ENCODE measurements around the gene ABTB2.

The ABTB2 gene

GRCh38 chr11:34143048-34143447, 214.8 kb downstream of the ABTB2 start:
- DNase-seq = no peak

DNA sequence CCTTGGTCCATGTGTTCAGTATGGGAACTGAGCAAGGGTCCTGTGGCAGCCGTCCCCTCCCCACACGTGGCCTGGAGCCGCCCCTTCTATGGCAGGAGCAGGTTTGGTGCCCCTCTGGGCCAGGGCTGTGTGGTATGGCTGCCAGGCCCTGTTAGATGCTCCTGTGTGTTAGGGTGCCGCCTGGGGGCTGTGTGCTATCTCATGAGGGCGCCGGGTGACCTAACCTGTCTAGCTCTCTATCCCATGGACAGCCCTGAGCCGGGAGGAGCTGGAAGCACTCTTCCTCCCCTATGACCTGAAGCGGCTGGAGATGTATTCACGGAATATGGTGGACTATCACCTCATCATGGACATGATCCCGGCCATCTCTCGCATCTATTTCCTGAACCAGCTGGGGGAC, 217.7 kb downstream of the ABTB2 start:
- DNase-seq = no peak

DNA sequence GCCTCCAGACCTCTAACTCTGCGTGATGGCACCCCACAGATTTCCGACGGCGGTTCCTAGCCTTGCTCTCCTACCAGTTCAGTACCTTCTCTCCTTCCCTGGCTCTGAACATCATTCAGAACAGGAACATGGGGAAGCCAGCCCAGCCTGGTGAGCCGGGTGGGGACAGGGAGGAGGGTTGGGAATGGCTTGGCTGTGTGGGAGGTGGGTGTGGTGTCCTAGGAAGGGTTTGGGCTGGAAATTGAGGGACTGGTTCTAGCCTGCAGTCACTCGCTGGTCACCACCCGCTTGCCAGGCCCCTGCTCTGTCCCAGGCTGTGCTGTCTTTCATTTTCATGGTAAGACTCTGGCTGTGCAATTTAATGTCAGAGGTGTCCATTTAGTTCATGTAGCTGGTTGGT, 218.5 kb downstream of the ABTB2 start:
- no peak for DNase-seq

- no peak for DNase-seq
Measured at GRCh38 chr11:34136420-34136819, 221.4 kb downstream of the ABTB2 start.

DNA sequence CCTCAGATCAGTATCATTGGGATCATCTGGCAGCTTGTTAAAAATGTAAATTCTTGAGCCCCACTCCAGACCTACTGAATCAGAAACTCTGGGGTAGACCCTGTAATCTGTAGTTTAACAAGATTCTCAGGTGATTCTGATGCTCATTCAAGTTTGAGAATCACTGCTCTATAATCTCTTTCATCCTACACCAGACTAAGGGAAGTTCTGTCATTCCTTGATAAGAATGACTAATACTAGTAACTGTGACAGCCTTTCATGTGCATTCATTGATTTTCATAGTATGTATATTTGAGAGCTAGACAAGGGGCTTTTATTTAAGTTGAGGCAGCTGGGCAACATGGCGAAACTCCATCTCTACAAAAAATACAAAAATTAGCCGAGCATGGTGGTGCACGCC, 222.4 kb downstream of the ABTB2 start:
- no peak for DNase-seq

DNA sequence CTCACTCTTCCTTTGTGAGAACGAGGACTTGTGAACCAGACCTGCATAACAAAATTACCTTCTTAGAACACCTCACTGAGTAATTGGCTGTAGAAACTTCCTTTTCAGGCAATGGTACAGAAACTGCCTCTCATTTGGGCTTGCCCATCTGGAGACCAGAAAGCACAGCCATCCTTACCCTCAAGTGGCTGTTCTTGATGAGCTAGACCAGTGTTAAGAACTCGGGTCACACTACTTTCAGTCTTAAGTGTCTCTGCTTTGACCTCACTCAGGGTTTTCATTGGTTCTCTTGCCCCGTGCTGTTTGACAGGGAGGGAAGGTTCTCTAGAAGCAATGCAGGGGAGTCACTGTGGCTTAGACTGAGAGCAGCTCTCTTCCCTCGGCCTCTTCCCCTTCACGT, 223.0 kb downstream of the ABTB2 start:
- DNase-seq = no peak

DNA sequence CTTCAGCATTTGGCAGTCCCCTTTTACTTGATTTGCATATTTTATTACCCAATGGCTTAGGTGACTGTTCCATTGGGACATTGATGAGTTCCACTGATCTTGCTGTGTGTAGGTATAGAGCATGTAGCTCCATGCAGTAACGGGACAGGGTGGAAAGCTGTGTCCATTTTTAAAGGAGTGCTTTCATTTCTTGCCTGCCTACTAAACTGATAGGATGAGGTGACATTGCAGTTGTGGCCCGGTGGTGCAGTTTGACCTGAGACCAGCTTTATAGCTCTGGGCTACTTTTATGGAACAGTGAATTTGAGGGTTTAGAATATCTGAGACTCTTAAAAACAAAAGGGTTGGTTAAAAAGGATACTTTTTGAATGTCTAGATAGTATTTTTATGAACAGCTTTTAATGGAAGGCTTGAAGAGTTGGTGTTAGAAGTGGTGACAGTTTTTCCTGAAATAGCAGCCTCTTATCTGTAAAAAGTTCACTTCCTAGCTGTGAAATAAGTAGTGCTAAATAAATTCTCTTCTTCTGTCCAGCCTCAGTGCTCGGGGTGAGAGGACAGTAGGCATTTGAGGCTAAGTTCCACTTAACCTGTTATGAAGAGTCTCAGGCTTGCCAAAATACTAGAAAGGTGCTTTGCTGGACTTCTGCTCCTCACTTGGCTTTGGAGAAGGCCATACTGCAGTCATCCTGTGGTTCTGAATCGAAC, 225.4 kb downstream of the ABTB2 start:
- no peak for DNase-seq

DNA sequence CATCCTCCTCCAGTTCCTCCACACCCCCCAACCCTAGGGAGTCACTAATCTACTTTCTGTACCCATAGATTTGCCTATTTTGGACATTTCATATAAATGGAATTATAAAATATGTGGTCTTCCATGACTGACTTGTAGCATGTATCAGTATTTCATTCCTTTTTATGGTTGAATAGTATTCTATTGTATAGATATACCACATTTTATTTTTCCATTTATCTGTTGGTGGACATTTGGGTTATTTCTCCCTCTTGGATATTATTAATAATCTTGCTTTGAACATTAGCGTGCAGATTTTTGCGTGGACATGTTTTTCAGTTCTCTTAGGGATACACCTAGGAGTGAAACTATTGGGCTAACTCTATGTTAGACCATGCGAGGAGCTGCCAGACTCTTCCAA, 229.0 kb downstream of the ABTB2 start:
- DNase-seq = no peak

DNA sequence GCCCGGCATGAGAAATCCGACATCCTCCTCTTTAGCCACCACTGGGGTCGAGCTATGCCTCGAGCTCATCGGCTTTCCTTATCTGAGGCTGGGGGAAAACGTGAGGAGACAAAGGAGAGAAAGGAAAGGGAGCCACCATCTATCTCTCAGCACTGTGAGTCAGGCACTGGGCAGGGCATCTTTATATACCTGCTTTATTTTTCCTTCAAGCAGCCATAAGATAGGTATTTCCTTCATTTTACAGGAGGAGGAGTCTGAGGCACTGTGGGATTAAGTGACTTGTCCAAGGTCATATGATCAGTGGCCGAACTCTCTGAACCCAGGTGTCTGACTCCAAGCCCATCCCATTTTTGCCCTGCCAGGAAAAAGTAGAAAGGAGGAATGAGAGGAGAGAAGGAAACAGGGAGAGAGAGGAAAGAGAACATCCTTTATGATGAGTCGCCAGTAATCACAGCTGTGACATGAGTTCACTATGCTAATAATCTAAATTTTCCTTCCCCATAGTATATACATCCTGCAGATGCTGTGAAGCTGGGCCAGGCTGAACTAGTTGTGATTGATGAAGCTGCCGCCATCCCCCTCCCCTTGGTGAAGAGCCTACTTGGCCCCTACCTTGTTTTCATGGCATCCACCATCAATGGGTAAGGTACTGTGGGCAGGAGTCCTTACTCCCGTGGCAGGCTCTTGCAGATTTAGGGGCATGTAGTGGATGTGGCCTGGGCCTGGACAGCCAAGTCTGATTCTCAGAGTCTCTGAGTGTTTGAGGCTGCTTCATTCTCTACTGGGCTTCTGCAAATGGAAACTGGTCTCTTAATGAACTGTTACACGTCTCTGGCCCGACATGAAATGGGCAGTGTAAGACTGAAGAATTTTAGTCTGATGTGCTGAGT, 230.6 kb downstream of the ABTB2 start:
- no peak for DNase-seq

DNA sequence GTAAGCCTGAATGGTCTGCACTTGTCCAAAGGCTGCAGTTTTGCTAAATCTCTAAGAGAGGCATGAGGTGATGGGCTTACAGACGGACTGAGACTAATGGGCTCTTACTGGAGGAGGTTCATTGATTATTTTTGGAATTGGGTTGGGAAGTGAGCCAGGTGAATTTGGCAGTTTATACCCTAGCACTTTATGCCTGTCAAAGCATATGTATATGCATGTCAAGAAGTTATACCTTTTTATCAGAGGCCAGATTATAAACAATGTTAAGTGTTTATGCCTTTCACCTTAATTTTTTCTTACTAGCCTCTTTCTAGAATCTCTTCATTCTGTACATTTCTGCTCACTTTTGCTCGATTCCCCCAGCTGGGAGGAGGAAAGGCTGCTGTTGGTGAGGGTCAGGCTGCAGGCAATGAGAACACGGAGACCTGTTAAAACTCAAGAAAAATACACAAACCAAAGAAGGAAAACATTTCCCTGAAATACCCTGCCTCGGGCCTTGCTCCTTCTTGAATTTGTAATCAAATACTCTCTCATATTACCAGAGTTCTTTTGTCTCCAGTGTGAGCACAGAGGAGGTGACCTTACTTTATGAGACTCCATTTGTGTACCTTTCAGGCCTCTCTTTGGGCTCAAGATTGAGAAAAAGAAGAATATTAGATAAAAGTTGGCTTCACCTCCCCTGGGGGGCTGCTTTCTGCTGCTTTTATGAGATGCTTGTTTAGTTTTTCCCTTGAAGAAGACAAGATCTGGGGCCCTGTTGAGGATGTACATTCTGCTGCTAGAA, 232.7 kb downstream of the ABTB2 start:
- DNase-seq = no peak

DNA sequence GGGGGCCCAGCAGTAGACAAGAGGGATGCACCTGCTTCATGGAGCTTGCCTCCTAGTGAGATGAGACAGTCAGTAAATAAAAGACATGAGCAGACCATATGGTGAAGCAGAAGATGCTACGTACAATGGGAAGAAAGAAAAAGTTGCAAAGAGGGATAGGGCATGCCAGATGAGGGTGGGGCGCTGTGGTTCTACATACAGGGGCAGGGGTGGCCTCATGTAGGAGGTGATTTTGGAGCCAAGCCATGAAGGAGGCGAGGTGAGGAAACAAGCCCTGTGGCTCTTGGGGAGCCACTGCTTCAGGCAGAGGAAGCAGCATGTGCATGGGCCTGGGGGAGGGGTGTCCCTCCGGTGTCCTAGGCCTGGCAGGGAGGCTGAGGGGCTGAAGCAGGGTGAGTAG, 237.2 kb downstream of the ABTB2 start:
- DNase-seq = no peak

- DNase-seq = no peak
Measured at GRCh38 chr11:34114471-34114870, 243.3 kb downstream of the ABTB2 start.

DNA sequence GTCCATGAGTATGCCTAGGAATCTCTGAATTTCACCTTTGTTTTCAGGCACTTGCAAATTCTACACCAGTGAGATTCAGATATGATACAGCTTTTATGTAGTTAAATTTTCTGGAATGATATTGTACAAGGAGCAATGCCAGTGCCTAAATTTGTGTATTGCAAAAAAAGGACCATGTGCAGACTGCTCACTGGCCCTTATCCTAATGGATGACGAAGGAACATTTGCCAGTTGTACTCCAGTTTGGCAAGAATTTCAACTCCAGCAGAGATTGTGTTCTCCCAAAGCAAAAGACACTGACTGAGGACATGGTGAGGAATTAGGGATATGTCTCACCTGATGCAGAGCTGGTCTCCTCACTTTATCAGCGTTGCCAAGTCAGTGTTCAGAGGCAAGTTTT, 243.8 kb downstream of the ABTB2 start:
- no peak for DNase-seq

DNA sequence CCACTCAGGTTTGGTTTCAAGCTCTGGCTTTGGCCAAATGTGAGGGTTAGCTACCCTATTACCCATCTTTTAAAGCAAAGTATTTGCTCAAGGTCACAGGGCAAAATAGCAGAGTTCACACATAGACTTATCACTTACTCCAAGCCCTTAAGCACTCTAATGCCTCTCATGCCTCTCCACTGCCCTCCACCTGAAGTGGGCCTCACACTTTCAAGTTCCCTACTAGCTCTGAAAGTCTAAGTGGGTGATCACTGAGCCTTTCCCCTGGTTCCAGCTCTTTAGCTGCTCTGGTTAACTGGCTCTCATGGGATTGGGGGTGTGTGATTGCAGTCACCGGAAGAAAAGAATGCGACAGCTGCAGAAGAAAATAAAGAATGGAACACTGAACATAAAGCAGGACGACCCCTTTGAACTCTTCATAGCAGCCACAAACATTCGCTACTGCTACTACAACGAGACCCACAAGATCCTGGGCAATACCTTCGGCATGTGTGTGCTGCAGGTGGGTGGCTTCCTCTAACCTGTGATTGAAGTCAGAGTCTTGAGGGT, 246.0 kb downstream of the ABTB2 start:
- DNase-seq = no peak

- no peak for DNase-seq
Measured at GRCh38 chr11:34105957-34106504, 251.8 kb downstream of the ABTB2 start.

DNA sequence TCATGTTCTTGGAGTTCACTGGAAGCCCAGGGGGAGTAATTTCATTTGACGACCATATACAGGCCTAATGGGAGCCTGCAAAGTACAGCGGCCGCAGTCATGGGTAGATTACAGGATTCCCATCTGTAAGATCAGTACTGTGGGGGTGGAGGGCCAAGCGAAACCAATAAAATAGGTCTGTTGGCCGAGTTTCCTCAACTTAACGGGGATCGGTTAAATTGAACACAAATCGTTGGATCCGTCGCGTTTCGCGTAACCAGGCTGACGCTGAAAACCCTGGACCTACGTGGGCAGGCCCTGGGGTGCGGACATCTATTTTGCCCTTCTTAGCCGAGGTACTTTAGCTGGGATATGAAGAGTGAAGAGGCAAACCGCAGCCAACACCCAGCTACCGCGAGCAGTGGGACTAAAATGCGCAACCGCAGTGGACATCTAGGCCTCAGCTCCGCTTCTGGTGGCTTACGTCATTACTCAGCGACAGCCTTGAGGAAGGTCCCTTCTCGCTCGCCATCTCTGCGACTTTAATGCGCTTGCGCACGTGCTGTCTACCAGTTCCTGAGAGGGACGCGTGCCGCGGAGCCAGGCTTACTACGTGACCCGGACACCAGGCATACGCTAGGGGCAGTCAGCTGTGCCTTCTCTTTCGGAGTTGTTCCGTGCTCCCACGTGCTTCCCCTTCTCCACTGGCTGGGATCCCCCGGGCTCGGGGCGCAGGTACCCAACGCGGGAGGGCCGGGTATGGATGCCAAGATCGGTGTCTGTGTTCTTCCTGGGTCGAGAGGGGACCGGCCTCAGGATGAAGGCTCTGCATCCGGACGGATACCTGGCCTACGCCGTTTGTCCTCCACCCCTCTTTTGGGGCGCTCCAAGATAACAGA, 252.5 kb downstream of the ABTB2 start, which contains the start of gene NAT10:
Gene NAT10 (plus strand): TSS at position 551 of the 878 bp plus-strand sequence. CDS start 2,597 bp downstream, outside the sequence.
- DNase-seq = peak; percentile 95

DNA sequence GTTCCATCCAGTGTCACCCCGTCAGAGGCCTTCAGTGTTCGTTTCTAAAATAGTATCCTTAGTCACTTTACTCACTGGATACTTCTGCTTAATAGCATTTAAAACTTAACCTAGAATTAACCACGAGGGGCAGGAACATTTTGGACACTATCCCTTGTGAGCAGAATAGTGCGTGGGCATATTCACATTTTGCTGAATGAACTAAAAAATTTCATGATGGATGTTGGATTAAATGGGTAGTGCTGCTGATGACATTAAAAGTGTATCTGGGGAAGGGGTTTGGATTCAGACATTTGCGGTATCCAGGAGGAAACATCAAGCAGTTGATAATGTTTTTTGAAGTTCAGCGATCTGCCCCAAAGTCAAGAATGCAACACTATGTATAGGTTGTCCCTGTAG, 253.1 kb downstream of the ABTB2 start:
- no peak for DNase-seq
